GM23248 (cell line): ENCODE data around the gene KHDRBS1.

Source experiments
- EZH2 ChIP-seq: fragments of 200-600 bp; sonication (generic); IDR thresholded peaks from 2 replicates; pipeline ENCODE4 v1.6.1; 2018; ENCODE audit warnings: antibody characterized with exemption, mild to moderate bottlenecking; ENCODE audit not compliant: insufficient read depth, poor library complexity, severe bottlenecking
- EZH2phosphoT487 ChIP-seq: fragments of 200-600 bp; sonication (generic); IDR thresholded peaks from 2 replicates; pipeline ENCODE4 v1.6.1; 2018; ENCODE audit warnings: antibody characterized with exemption, moderate library complexity, mild to moderate bottlenecking, low read depth; ENCODE audit not compliant: insufficient read depth

DNA sequence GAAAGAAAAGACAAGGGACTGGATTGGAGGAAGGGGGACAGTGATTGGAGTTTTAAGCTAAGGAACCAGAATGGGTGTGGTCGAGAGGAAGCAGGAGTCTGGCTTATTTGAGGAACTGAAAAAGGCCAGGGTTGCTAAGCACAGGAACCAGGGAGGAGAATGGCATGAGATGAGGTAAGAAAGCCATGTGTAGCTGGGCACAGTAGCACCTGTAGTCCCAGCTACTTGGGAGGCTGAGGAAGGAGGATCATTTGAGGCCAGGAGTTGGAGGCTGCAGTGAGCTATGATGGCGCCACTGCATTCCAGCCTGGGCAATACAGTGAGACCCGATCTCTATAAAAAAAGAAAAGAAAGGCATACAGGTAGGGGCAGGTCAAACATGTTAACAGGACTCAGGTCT is 8.1 kb upstream of the KHDRBS1 start:
- TF ChIP-seq EZH2phosphoT487 (no peak), EZH2 (no peak)
